ENCODE measurements around the gene CEBPZOS.

Gene CEBPZOS

DNA sequence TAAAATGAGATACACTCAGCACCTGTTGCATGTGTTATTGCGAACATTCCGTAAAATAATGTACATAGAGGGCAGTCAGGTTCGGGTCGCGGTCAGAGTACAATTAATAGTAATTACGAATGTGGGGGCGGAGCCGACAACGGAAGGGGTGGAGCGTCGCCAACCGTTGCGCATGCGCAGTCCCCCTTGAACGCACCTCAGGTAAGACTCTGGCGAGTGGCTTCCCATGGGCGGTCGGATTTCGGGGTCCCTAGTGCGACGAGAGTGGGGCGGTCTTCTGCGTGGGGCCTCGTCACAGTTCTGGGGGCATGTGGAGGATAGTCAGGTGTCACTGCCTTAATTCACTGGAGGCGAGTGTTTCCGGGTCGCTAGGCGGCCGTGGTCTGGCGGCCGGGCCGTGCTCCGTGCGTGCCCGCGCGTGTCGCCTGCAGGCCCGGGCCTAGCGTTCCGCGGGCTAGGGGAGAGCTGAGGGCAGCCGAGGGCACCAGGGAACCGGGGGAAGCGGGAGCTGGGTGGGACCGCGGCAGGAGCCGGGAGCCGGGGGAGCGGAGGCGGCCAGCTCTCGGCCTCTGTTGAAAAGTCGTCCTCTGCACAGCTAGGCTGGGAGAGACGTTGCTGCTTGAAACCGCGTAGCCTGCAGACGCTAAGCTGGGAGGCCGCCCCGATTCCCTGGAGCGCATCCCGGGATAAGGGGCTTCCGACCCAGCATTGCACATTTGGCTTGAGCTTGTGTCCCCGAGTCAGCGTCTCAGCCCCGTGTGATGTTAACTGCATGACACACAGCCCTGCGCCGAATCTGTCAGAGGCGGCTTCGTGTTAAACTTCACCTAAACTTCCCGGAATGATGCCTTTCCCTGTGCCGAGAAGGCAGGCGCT is at the start of gene CEBPZOS:
Gene CEBPZOS, plus strand, starts transcription at position 177 of the 876 bp plus-strand sequence. CDS start 3,209 bp downstream, outside the sequence.
- DNase-seq (ENCODE audit: insufficient read length, low spot score) (peak; percentile 48), FAIRE-seq (no peak)
- TF ChIP-seq, protein P1, sequence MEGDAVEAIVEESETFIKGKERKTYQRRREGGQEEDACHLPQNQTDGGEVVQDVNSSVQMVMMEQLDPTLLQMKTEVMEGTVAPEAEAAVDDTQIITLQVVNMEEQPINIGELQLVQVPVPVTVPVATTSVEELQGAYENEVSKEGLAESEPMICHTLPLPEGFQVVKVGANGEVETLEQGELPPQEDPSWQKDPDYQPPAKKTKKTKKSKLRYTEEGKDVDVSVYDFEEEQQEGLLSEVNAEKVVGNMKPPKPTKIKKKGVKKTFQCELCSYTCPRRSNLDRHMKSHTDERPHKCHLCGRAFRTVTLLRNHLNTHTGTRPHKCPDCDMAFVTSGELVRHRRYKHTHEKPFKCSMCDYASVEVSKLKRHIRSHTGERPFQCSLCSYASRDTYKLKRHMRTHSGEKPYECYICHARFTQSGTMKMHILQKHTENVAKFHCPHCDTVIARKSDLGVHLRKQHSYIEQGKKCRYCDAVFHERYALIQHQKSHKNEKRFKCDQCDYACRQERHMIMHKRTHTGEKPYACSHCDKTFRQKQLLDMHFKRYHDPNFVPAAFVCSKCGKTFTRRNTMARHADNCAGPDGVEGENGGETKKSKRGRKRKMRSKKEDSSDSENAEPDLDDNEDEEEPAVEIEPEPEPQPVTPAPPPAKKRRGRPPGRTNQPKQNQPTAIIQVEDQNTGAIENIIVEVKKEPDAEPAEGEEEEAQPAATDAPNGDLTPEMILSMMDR (IDR thresholded peaks at IDR 0.05; ENCODE audit: insufficient read depth, missing control alignments): no peak

DNA sequence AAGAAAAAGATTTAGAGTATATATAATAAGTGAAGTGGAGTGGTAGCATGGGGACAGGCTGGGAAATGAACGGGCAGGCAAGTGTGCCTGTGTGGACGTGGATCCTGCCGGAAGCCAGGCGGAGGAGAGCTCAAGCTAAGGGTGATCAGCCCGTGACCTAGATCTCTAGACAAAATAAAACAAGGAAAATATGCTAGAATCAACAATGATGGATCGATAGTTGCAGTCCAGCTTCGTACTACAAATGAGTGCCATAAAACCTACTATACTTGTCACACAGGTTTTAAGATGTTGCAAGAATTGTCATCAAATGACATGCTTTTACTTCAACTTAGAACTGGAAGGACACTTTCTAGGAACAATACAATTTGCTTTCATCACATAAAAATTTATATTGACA is 48.0 kb upstream of the CEBPZOS start:
- DNase-seq (ENCODE audit: insufficient read length, low spot score) (no peak), FAIRE-seq (no peak)
- TF ChIP-seq, protein P1 (IDR thresholded peaks at IDR 0.05; ENCODE audit: insufficient read depth, missing control alignments): no peak

DNA sequence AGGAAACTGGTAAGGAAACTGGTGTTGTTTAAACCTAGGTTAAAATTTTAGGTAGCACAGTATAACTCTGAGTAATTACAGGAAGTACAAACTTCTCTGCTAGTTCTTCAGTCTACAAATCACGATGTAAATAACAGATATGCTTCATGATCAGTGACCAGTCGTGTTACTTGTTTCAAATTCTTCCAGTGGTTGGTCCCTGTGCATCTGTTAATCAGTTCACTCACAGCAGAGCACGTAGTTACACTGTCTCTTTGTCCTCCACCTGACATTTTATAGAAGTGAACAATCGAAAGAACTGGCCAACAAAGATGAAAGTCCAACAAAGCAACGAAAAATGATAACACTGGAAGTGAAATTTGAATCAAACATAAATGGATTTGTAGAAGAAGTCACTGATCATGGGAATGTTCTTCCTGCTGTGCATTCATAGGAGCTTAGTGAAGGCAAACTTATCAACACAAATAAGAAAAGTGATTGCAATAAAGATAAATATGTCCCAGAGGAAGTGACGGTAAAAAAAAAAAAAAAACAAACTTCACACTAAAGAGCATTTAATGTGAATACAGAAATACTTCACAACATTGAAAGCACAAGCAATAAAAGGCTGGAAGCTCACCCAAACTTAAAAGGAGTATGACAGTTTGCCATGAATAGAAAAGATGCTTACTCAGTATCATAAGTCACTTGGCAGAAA is 46.5 kb upstream of the CEBPZOS start:
- peak; percentile 21 for FAIRE-seq
- TF ChIP-seq, protein P1 (IDR thresholded peaks at IDR 0.05; ENCODE audit: insufficient read depth, missing control alignments): no peak
- no peak for DNase-seq (ENCODE audit: insufficient read length, low spot score)

DNA sequence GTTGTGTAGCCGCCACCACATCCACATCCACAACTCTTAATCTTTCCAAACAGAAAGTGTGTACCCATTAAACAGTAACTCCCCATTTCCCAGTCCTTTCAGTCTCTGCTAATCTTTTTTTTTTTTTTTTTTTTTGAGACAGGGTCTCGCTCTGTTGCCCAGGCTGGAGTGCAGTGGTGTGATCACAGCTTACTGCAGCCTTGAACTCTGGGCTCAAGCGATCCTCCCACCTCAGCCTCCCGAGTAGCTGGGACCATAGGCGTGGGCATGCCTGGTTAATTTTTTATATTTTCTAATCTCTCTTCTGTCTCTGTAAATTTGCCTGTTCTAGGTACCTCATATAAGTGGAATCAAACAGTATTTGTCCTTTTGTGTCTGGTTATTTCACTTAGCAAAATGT is 43.1 kb upstream of the CEBPZOS start:
- TF ChIP-seq, protein P1 (IDR thresholded peaks at IDR 0.05; ENCODE audit: insufficient read depth, missing control alignments): no peak
- DNase-seq (ENCODE audit: insufficient read length, low spot score) (no peak), FAIRE-seq (no peak)

DNA sequence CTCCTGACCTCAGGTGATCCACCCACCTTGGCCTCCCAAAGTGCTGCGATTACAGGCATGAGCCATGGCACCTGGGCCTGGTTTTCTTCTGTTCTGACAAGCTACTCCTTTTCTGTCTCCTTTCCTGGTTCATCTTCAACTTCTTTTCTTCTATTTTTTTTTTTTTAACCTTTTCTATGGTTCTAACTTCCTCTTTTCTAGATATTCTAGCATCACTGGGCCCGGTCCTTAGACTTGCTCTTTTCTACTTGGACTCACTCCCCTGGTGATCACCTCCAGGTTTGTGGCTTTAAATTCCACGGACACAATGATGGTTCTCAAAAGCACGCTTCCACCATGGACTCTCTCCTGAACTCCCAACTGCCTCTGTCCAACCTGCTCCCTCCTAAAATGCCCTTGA is 41.5 kb upstream of the CEBPZOS start:
- DNase-seq (ENCODE audit: insufficient read length, low spot score) (no peak), FAIRE-seq (no peak)
- TF ChIP-seq, protein P1 (IDR thresholded peaks at IDR 0.05; ENCODE audit: insufficient read depth, missing control alignments): no peak

DNA sequence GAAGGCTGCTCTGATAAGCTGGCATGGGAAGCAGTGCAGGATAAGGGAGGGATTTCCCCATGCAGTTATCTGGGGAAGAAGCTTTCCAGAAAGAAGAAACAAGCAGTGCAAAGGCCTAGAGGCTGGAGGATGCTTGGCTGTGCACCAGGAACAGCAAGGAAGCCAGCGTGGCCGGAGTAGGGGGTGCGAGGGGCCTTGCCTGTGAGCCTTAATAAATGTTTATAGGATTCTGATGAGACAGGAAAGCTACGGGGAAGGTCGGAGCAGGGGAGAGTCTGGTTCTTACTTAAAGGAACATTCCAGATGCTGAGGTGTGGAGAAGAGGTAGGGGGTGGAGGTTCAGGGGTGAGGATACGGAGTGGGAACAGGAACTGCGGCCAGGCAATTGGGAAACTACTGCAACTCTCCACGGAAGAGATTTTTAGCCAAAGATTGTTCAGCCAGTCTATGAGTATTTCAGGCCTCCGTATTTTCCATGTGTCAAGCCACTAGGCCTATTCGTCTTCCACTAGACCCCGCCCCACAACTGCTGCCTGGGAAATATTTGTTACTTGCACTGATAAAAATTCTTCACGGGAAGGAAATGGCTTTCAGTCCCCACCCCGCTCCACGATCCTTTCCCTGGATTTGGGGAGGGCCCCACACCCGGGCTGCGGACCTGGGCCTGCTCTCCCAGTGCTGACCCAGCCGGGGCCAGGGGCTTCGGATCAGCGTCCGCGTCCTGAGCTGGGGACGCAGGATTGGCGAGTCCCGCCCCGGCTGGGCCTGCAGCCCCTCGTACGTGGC is 40.0 kb upstream of the CEBPZOS start:
- TF ChIP-seq, protein P1 (IDR thresholded peaks at IDR 0.05; ENCODE audit: insufficient read depth, missing control alignments): no peak
- FAIRE-seq (no peak), DNase-seq (ENCODE audit: insufficient read length, low spot score) (peak; percentile 29)

Measured in D721Med (cell line).